MV-4-11 (cell line): ENCODE results near the gene CNN2.

ENCODE experiments used
- DNase-seq: peaks from one replicate; lab custom pipeline; 2025; lab: John Stamatoyannopoulos, UW

CNN2 gene

DNA sequence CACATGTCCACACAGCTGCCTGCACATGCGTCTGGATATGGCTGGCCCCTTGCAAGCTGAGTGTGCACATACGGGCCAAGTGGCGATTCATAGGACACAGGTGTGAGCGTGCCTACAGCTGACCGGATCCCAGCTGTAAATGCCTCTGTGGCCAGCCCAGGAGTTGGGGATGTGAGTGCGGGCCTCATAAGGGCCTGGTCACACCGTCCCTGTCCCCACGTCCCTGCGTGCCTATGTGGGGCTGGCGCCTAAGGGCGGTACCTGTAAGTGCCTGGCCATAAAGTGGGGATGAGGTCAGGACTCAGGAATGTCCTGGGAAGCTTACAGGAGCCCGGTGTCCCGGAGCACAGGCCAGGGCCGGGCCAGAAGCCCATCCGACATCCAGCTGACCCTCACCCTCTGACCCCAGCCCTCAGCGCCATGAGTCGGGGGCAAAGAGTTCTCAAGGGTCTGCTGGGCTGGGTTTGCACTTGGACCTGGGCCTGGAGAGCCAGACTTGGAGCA is 39.2 kb downstream of the CNN2 start:
- DNase-seq, result no peak

DNA sequence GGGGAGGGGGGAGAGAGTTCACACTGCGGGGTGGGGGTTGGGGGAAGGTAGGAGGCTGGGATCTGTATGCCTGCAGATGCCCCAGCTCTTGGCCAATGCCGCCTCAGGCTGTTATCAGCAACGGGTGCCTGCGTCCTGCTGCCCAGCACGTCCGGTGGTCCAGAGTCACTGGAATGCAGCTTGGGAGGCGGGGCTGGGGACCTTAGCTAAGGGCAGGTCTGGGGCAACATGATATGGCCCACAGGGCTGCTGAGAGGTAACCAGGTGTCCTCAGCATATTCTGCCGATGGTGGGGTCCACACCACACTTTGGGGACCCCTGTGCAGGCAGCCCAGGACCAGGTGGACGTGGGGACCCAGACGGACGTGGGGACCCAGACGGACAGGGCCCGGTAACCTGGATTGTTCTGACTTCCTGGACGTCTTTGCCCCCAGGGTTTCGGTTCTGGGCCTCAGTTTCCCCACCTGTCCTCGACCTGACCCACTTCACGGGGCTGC is 39.9 kb downstream of the CNN2 start:
- DNase-seq, result no peak

DNA sequence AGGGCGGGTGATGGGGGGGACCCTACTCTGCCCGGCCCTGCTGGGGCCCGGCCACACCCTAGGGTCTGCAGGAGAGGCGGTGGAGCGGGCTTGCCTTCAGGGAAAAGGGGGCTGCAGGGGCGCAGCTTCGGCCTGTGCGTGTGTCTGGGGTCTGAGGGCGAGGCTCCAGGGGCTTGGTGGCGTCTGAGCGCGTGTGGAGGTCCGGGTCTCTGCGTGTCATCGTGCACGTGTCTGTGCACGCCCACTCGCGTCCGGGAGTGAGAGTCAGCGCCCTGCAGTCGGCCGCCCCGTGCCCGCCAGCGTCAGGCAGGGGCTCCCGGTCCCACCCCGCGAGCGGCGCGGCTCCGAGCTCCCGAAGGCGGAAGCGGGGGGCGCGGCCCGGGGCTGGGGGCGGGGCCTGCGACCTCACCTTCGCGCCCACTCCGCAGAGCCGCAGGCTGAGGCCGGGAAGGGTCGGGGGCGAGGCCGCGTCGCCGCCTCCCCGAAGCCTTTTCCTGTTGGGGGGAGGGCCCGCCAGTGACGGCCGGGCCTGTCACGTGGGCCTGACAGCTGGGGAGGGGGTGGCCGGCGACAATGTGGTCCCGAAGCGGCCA is 40.4 kb downstream of the CNN2 start, which contains the start of gene ARHGAP45:
Gene ARHGAP45, plus strand, starts transcription at position 420 of the 593 bp plus-strand sequence. CDS start 239 bp downstream, outside the sequence.
- peak; percentile 82 for DNase-seq

DNA sequence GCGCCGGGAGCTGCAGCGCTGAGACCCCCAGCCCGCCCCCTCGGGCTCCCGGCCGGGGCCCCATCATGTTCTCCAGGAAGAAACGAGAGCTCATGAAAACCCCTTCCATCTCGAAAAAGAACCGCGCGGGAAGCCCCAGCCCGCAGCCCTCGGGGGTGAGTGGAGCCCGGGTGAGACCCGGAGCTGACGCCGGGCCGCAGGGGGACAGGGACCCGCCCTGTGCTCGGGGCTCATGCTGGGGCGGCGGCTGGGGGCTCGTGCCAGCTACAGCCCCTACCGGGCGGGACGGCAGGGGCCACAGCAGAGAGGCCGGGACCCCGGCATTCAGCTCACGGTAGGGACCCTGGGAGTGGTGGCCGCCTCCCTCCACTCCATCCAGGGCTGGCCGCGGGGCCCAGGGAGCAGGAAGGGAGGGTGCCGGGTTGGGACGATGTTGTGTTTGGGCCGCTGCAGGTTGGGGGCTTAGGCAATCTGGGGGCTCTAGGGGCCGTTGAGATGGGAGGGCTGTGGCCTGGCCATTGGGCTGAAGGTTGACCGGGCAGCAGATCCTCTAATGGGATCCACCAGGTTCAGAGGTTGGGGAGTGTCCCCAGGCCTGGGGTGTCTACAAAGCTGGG is 41.0 kb downstream of the CNN2 start:
- peak; percentile 46 for DNase-seq

DNA sequence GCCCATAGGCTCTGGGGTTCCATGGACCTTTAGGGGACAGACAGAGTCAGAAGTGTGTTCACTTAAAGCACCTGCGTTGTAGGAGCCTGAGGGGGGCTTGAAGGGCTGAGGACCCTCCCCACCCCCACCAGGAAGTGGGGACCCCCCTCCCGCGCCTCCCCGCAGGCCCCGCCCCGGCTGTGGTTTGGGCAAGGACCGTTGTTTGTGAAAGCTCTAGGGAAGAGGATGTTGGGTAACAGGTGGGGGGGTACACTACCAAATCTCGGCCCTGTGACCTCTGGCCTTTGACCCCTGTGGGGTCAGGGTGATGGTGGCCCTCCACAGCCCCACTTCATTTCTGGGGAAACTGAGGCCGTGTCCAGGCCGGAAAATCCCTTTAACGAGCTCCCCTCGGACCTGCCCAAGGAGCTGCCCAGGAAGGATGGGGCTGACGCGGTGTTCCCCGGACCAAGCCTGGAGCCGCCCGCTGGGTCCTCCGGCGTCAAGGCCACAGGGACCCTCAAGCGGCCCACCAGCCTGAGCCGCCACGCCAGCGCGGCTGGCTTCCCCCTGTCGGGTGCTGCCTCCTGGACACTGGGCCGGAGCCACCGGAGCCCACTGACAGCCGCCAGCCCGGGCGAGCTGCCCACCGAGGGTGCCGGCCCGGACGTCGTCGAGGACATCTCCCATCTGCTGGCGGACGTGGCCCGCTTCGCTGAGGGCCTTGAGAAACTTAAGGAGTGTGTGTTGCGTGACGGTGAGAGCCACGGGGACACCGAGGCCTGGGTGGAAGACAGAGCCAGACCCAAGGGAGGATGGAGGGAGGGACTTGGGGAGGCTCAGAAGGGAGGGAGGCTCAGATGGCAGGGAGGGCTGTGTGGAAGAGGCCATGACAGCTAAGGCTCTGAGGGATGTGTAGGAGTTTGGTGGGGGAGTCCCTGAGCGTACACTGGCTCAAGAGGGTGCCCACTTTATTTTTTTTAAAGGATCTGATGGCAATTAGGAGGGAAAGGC is 41.9 kb downstream of the CNN2 start:
- peak; percentile 79 for DNase-seq

DNA sequence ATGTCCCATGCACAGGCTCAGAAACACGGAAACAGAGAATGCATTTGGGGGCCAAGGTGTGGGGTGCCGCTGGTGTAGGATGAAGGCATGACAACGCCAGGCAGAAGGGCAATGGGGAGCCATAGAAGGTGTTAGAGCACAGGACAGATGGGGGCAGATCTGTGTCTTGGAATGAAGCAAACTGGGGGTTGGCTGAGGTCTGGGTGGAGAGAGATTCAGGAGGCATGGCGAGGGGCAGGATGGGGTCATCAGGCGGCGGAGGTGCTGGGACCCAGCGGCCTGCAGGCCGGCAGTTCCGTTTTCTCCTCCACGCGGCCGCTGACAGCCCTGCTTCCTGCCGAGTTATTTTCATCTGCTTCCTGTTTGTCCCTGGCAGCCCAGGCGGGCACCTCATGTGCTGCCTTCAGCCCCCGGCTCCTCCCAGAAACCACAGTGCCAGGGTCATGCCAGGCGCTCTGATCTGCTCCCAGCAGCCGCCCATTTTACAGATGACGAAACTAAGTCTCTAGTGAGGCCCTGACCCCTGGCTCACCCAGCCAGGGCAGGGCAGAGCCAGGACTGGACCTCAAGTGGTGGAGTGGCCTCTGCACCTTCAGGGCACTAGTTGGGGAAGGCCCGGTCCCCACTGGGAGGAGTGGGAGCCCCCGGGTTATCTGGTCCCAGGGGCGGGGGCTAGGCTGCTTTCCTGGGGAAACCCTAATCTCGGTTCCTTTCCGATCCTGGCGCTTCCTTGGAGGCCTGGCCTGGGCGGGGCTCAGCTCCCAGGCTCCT is 42.8 kb downstream of the CNN2 start:
- peak; percentile 98 for DNase-seq

DNA sequence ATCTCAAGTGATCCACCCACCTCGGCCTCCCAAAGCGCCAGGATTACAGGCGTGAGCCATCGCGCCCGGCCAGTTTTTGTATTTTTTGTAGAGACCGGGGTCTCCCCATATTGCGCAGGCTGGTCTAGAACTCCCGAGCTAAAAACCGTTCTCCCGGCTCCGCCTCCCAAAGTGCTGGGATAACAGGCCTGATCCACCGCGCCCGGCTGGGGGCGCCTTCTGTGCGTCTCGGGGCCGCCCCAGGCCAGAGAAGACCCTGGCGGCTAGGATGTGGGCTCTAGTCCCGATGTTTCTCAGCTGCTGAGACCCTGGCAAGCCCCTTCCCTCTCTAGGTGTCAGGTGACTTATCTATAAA is 44.1 kb downstream of the CNN2 start:
- no peak for DNase-seq

DNA sequence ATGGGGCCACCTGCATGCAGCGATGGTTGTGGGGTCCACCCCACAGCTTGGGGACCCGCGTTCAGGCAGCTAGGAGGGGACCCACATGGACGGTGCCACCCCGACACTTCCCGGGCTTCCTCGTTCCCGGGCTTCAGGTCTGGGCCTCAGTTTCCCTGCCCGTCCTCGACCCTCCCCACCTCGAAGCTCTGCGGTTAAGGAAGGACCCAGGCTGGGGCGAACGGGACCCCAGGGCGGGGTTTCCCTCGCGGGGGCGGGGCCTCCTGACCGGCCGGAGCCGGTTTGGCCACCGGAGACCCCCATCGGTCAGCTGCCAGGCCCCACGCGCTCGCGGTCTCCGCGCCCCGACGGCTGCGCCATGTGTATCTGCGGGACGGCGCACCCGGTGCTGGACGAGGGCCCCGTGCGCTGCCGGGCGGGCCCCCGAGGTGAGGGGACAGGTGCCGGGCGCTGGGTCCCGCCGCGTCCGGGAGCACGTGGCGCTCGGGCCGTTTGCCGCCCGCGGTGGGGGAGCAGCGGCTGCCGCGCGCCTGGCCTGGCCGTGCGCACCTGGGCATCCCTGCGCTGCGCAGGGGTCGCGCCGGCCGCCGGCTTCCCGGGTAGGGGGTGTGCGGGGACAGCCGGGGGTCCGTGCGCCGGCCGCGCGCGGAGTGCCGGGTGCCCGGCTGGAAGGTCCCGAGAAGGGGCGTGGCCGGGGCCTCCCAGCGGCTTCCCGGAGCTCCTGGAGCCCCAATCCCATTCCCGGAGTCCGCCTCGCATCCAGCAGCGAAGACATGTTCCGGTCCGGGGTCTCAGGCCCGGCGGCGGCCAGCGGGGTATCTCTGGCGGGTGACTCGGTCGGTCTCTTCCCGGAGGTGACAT is 44.8 kb downstream of the CNN2 start:
- no peak for DNase-seq

DNA sequence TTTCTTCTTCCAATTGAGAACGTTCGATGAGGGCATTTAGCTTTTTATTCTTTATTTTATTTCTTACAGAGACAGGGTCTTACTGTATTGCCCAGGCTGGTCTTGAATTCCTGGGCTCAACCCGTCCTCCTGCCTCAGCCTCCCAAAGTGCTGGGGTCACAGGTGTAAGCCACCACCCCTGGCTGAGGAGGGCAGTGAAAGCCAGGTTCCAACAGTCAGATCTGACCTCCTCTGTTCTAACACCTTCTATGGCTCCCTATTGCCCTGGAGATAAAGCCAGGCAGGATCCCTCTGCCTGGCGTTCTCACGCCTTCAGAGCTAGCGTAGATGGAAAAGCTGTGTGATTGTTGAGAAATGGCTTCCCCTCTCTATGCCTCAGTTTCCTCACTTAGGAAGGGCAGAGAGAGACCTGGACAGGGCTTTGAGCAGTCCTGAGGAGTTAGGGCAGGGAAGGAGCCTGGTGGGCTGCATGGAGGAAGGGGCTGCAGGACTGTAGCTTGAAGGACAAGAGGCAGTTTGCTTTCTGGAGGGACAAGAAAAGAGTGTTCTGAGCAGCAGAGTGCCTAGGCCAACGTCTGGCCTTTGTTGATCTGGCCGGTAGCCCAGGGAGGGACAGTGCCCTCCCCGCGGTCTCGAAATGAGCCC is 46.1 kb downstream of the CNN2 start:
- no peak for DNase-seq

DNA sequence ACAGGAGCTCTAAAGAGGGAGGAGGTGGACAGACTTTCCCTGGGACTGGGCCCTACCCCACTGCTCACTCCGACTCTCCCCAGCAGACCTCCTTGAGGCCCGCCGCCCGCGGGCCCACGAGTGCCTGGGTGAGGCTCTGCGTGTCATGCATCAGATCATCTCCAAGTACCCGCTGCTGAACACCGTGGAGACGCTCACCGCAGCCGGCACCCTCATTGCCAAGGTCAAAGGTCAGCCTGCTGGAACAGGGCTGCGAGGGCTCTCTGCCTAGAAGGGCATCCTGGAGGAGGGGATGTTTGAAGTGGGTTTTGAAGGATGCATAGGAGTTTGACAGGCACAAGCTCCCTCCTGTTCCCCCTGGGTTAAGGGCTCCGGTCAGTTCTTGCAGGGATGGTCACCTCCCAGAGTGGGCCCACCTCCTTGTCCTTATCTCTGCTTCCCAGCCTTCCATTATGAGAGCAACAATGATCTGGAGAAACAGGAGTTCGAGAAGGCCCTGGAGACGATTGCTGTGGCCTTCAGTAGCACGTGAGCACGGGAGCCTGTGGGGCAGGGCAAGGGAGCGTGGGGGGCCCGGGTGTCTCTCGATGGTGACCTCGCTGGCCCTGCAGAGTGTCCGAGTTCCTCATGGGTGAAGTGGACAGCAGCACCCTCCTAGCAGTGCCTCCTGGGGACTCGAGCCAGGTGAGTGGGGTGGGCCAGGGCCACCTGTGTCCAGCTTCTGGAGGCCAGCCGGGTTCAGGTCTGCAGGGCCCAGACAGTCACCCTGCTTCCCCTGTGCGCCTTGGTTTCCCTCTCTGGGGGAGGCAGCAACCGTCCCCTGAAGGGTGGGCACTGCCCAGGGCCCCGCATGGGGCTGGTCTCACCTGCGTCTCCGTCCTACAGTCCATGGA is 46.9 kb downstream of the CNN2 start:
- DNase-seq, result no peak

DNA sequence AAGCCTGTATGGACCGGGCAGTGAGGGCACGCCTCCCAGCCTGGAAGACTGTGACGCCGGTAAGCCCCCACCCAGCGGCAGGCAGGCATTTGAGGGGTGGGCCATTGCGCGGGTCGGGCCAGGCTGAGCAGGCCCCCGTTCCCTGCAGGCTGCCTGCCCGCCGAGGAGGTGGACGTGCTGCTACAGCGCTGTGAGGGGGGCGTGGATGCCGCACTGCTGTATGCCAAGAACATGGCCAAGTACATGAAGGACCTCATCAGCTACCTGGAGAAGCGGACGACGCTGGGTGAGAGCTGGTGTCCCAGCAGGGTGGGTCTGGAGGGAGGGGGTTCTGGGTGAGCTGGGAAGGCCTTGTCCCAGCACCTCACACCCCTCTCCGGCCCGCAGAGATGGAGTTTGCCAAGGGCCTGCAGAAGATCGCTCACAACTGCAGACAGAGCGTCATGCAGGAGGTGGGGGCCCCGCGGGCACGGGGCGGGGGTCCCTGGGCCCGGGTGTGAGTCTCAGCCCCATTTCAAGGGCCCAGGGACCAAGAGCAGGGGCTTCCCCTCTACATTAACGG is 47.6 kb downstream of the CNN2 start:
- no peak for DNase-seq

DNA sequence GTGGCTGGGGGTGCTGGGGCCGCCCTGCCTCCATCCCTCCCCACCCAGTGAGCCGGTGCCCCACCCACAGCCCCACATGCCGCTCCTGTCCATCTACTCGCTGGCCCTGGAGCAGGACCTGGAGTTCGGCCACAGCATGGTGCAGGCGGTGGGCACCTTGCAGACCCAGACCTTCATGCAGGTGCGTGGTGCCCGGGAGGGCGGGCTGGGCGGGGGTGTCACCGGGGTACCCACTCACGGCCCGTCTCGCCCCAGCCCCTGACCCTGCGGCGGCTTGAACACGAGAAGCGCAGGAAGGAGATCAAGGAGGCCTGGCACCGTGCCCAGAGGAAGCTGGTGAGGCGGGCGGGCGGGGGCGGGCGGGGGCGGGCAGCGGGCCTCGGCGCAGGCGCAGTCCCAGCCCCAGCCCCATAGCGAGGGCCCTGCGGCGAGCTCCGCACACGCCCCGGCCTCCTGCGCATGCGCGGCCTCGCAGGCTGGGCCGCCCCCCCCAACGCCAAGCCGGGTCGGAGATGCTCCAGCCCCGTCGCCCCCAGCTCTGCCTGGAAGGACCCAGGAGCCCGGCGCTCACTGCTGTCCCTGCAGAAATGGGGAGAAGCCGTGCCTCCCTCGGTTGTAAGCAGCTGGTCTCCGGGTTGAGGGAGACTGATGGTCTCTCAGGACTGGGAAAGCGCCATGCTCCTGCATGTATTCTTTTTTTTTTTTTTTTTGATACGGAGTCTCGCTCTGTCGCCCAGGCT is 48.3 kb downstream of the CNN2 start:
- peak; percentile 83 for DNase-seq

DNA sequence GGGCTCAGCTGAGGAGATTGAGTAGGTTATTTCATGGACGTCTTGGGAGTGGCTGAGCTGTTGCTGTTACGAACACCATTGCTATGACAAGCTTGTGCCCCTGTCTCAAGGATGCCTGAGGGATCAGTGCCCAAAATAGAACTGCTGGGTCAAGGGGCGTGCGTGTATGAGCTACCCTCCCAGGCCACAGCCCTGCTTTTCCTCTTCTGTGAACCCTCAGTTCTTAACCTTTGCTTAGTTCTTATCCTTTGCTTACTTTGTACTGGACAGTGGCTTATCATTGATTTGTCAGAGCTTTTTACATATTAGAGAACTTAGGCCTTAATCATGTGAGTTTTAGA is 49.6 kb downstream of the CNN2 start:
- DNase-seq, result no peak

DNA sequence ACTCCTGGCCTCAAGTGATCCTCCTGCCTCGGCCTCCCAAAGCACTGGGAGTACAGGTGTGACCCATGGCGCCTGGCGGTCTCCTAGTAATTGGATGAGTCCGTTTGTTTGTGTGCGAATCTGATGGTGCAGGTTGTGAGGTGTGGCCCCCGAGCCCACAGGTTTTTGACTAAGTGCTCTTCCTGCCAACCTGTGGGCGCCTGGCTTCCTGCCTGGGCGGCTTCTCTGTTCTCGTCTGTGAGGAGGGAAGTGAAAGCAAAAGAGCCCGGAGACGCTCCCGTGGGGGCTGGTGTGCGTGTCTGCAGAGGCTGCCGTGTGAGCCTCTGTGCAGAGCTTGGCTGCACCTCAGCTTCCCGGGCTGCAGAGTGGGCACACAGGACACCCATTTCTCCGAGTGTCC is 50.5 kb downstream of the CNN2 start:
- peak; percentile 96 for DNase-seq

DNA sequence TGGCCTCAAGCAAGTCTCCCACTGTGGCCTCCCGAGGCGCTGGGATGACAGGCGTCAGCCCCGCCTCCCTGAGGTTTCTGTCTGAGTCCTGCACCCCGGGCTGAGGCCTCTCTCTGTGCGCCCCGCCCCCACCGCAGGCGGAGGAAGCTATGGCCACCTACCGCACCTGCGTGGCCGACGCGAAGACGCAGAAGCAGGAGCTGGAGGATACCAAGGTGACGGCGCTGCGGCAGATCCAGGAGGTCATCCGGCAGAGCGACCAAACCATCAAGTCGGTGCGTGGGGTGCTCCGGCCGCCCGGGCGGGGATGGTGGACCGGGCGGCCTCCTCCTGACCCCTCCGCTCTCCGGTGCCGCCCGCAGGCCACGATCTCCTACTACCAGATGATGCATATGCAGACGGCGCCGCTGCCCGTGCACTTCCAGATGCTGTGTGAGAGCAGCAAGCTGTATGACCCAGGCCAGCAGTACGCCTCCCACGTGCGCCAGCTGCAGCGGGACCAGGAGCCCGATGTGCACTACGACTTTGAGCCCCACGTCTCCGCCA is 53.2 kb downstream of the CNN2 start:
- no peak for DNase-seq

DNA sequence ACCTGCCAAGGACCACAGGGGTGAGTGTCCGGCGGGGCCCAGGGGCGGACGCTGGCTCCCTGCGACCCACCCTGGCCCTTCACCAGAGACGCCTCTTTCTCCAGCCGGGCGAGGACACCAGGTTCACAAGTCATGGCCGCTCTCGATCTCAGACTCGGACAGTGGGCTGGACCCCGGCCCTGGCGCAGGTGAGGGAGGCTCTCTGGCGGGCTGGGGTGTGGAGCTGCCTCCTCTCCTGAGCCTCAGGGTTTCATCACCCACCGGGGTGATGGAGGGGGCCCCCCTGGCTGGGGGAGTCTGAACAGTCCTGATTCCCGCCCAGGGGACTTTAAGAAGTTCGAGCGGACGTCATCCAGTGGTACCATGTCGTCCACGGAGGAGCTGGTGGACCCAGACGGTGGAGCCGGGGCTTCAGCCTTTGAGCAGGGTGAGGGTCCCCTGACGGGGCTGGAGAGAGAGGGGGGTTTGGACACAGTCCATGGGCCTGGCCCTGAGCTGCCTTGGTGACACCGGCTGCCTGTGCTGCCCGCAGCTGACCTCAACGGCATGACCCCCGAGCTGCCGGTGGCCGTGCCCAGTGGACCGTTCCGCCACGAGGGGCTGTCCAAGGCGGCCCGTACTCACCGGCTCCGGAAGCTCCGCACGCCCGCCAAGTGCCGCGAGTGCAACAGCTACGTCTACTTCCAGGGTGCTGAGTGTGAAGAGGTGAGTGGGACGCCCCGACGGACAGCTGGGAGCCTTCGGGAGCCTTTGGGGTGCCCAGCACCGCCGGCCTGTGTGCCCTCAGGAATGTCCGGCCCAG is 54.2 kb downstream of the CNN2 start:
- DNase-seq, result no peak
